Smooth muscle cell (in vitro differentiated cells): Measurements from ENCODE around the gene CEP57L1. TPM values are rescaled to one million over a fixed set of nuclear protein-coding genes. Genes with fewer than 3 reads are reported as not detected.
A peak's percentile ranks its signal among the peaks of the same experiment; 100 is the strongest.

ENCODE experiments used
- DNase-seq: peaks from one replicate; lab custom pipeline; 2025; ENCODE audit not compliant: unreplicated experiment; lab: John Stamatoyannopoulos, UW
- H2AFZ ChIP-seq: fragments of 200-600 bp; sonication (generic); 2 replicates; pipeline ENCODE4 v1.6.0; 2016; ENCODE audit warnings: antibody characterized with exemption, low read depth, mild to moderate bottlenecking
- H3F3A ChIP-seq: fragments of 200-600 bp; sonication (generic); 2 replicates; pipeline ENCODE4 v1.6.0; 2017; ENCODE audit warnings: antibody characterized with exemption, low read depth
- H3K27ac ChIP-seq: fragments of 200-600 bp; sonication (generic); 2 replicates; pipeline ENCODE4 v1.5.1; 2016; ENCODE audit warnings: low read depth, mild to moderate bottlenecking
- H3K27me3 ChIP-seq: fragments of 200-600 bp; sonication (generic); 2 replicates; pipeline ENCODE4 v1.6.1; 2016; ENCODE audit warnings: low read depth, mild to moderate bottlenecking
- H3K36me3 ChIP-seq: fragments of 200-600 bp; sonication (generic); 2 replicates; pipeline ENCODE4 v1.5.1; 2016; ENCODE audit warnings: low read depth
- H3K4me1 ChIP-seq: fragments of 200-600 bp; sonication (generic); 2 replicates; pipeline ENCODE4 v1.5.1; 2016; ENCODE audit warnings: low read depth
- H3K4me2 ChIP-seq: fragments of 200-600 bp; sonication (generic); 2 replicates; pipeline ENCODE4 v1.6.0; 2016; ENCODE audit warnings: mild to moderate bottlenecking
- H3K4me3 ChIP-seq: fragments of 200-600 bp; sonication (generic); 2 replicates; pipeline ENCODE4 v1.5.1; 2016; ENCODE audit warnings: mild to moderate bottlenecking
- H3K79me2 ChIP-seq: fragments of 200-600 bp; sonication (generic); 2 replicates; pipeline ENCODE4 v1.6.0; 2016; ENCODE audit warnings: low read depth, mild to moderate bottlenecking
- H3K9ac ChIP-seq: fragments of 200-600 bp; sonication (generic); 2 replicates; pipeline ENCODE4 v1.6.0; 2016; ENCODE audit warnings: low read depth
- H3K9me3 ChIP-seq: fragments of 200-600 bp; sonication (generic); replicated peaks from 2 replicates; pipeline ENCODE4 v1.5.1; 2016; ENCODE audit warnings: low read depth
- H4K20me1 ChIP-seq: fragments of 200-600 bp; sonication (generic); 2 replicates; pipeline ENCODE4 v1.6.0; 2016; ENCODE audit warnings: low read depth
- CTCF ChIP-seq: fragments of 200-600 bp; sonication (generic); IDR thresholded peaks from 2 replicates; pipeline ENCODE4 v1.5.1; 2017; ENCODE audit warnings: borderline replicate concordance, mild to moderate bottlenecking, antibody characterized with exemption; ENCODE audit not compliant: insufficient read depth, poor library complexity, severe bottlenecking
- WGBS: methylation state at CpG from one replicate; pipeline ENCODE4 v1.1.7; 2016; ENCODE audit warnings: low lambda C conversion rate; 5-methylcytosine and 5-hydroxymethylcytosine counted together
- polyA plus RNA-seq: library from polyadenylated mRNA; unstranded; fragments of >200 nt; fragmentation: Nextera tagmentation; extraction: Ambion mirVana; gene quantifications from 2 replicates; pipeline ENCODE4 v1.2.1, GENCODE V29; 2016
- total RNA-seq: library from RNA; depleted of rRNA; stranded (reverse); fragments of >200 nt; gene quantifications from 2 replicates; pipeline ENCODE4 v1.2.3, GENCODE V29; 2014

CEP57L1 gene
- total and polyA plus RNA-seq, 2 experiments from 2014 or later: 24.0 to 36.8 TPM

- no peak for DNase-seq
- no peaks in the 10 kb centered on the region for H3K27me3 ChIP-seq
- H3K27ac ChIP-seq: no peak overlapping the region
- H4K20me1 ChIP-seq: no peaks in the 10 kb centered on the region
- no peaks in the 10 kb centered on the region for H3K9me3 ChIP-seq
- H3K4me1 ChIP-seq: no peaks in the 10 kb centered on the region
- H3K79me2 ChIP-seq: peaks cover 3% of the 10 kb centered on the region
- no peak overlapping the region for H3K9ac ChIP-seq
- 73% methylated on average over 7 of the region's 7 CpGs for WGBS
- H2AFZ ChIP-seq: no peak overlapping the region
- H3K4me2 ChIP-seq: no peak overlapping the region
- no peak overlapping the region for H3K4me3 ChIP-seq
- no peaks in the 10 kb centered on the region for H3K36me3 ChIP-seq
- no peak for TF ChIP-seq CTCF
- no peaks in the 10 kb centered on the region for H3F3A ChIP-seq
Observed at GRCh38 chr6:109071125-109071917, 24.0 kb upstream of the CEP57L1 start.

DNA sequence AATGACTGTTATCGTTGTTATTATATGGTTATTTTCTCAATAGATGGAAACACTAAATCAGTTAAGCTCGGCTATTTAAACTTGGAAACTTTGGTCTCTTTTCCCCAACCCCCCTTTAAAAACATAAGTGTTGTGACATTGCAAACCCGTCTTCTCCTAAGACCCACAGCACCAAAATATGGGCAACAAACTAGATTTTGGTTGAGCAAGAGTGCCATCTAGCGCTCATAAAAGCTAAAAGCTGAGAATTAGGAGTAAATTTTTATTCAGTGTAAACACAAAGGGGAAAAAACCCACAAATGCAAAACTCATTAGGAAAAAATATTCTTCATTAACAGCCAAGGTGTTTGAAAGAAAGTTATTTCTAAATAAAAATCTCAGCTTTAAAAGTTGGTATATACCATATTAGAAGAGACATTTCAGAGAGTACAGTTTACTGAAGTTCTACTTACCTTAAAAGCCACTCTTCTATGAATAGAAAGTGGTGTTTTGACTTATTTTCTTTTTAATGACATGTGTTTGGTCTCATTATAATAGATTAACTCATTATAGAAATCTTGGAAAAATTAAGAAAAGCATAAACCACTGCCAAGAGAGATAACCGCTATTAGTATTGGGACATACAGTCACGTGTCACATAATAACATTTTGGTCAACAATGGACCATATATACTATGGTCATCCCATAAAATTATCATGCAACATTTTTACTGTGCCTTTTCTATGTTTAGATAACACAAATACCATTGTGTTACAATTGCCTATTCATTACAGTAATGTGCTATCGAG, 21.8 kb upstream of the CEP57L1 start:
- DNase-seq: no peak

GRCh38 chr6:109074133-109074415, 21.2 kb upstream of the CEP57L1 start:
- Histone ChIP-seq H3K9ac (no peak overlapping the region), H3K36me3 (no peaks in the 10 kb centered on the region), H3K4me2 (no peak overlapping the region), H4K20me1 (no peaks in the 10 kb centered on the region), H3K27me3 (no peaks in the 10 kb centered on the region), H3K4me3 (no peak overlapping the region), H3K9me3 (no peaks in the 10 kb centered on the region), H3K4me1 (no peaks in the 10 kb centered on the region), H3F3A (no peaks in the 10 kb centered on the region), H3K79me2 (peaks cover 3% of the 10 kb centered on the region), H3K27ac (no peak overlapping the region), H2AFZ (no peak overlapping the region)
- TF ChIP-seq CTCF: no peak
- no peak for DNase-seq

More for the DNA sequence above, 21.8 kb upstream of the CEP57L1 start:
- H3K4me1 ChIP-seq: no peaks in the 10 kb centered on the region
- H3K4me3 ChIP-seq: no peak overlapping the region
- no peaks in the 10 kb centered on the region for H3K27me3 ChIP-seq
- no peaks in the 10 kb centered on the region for H3F3A ChIP-seq
- H4K20me1 ChIP-seq: no peaks in the 10 kb centered on the region
- H3K9me3 ChIP-seq: no peaks in the 10 kb centered on the region
- peak overlapping the region; percentile 62 for H3K4me2 ChIP-seq
- no peaks in the 10 kb centered on the region for H3K36me3 ChIP-seq
- H3K9ac ChIP-seq: no peak overlapping the region
- WGBS: 44% methylated on average over 7 of the region's 7 CpGs
- TF ChIP-seq CTCF: peak; percentile 69
- H2AFZ ChIP-seq: no peak overlapping the region
- H3K79me2 ChIP-seq: peaks cover 3% of the 10 kb centered on the region
- H3K27ac ChIP-seq: no peak overlapping the region

- H3F3A ChIP-seq: no peaks in the 10 kb centered on the region
- H3K79me2 ChIP-seq: peaks cover 3% of the 10 kb centered on the region
- TF ChIP-seq CTCF: no peak
- H3K4me2 ChIP-seq: no peak overlapping the region
- DNase-seq: no peak
- no peak overlapping the region for H3K27ac ChIP-seq
- H3K9me3 ChIP-seq: no peaks in the 10 kb centered on the region
- H2AFZ ChIP-seq: no peak overlapping the region
- no peak overlapping the region for H3K9ac ChIP-seq
- H3K4me1 ChIP-seq: no peaks in the 10 kb centered on the region
- no peak overlapping the region for H3K4me3 ChIP-seq
- H3K36me3 ChIP-seq: no peaks in the 10 kb centered on the region
- no peaks in the 10 kb centered on the region for H3K27me3 ChIP-seq
- no peaks in the 10 kb centered on the region for H4K20me1 ChIP-seq
Observed at GRCh38 chr6:109075934-109076333, 19.4 kb upstream of the CEP57L1 start.
